IPS-15b (cell line): ENCODE data around the gene ZNF610.
"Not testable (repeated sequence)": the region's sequence is repeated elsewhere in the genome, so short reads cannot be mapped to it uniquely, and the experiment has no call there.

Source experiments
- H3K27me3 ChIP-seq: one replicate; pipeline ENCODE4 v1.6.1; 2013; ENCODE audit warnings: low read length; ENCODE audit not compliant: control insufficient read depth, insufficient read depth
- H3K36me3 ChIP-seq: one replicate; pipeline ENCODE4 v1.6.1; 2013; ENCODE audit warnings: low read length; ENCODE audit not compliant: control insufficient read depth, insufficient read depth
- H3K4me1 ChIP-seq: one replicate; pipeline ENCODE4 v1.6.1; 2013; ENCODE audit warnings: mild to moderate bottlenecking, low read length; ENCODE audit not compliant: control insufficient read depth, insufficient read depth
- H3K4me3 ChIP-seq: one replicate; pipeline ENCODE4 v1.5.1; 2013; ENCODE audit warnings: low read depth, low read length
- H3K9ac ChIP-seq: one replicate; pipeline ENCODE4 v1.6.1; 2013; ENCODE audit warnings: low read depth, mild to moderate bottlenecking, low read length
- H3K9me3 ChIP-seq: one replicate; pipeline ENCODE4 v1.6.1; 2013; ENCODE audit warnings: mild to moderate bottlenecking, low read length; ENCODE audit not compliant: control insufficient read depth, insufficient read depth

Gene ZNF610

GRCh38 chr19:52336791-52337381 lies 843 bp downstream of the ZNF610 start:
- no peaks in the 10 kb centered on the region for H3K9me3 ChIP-seq
- peak overlapping the region; percentile 89 for H3K9ac ChIP-seq
- H3K4me1 ChIP-seq = no peaks in the 10 kb centered on the region
- peak overlapping the region; percentile 91 for H3K4me3 ChIP-seq
- no peaks in the 10 kb centered on the region for H3K27me3 ChIP-seq
- H3K36me3 ChIP-seq = no peaks in the 10 kb centered on the region

- H3K27me3 ChIP-seq, H3K9ac ChIP-seq, H3K4me1 ChIP-seq, H3K36me3 ChIP-seq, H3K4me3 ChIP-seq, H3K9me3 ChIP-seq: not testable (repeated sequence)
These were observed 3.0 kb downstream of the ZNF610 start for GRCh38 chr19:52339022-52339421.

- H3K9ac ChIP-seq = no peak overlapping the region
- H3K4me1 ChIP-seq = no peaks in the 10 kb centered on the region
- H3K4me3 ChIP-seq = no peak overlapping the region
- peaks cover 8% of the 10 kb centered on the region for H3K36me3 ChIP-seq
- no peaks in the 10 kb centered on the region for H3K9me3 ChIP-seq
- no peaks in the 10 kb centered on the region for H3K27me3 ChIP-seq
These were observed 7.5 kb downstream of the ZNF610 start for GRCh38 chr19:52343548-52343947.

DNA sequence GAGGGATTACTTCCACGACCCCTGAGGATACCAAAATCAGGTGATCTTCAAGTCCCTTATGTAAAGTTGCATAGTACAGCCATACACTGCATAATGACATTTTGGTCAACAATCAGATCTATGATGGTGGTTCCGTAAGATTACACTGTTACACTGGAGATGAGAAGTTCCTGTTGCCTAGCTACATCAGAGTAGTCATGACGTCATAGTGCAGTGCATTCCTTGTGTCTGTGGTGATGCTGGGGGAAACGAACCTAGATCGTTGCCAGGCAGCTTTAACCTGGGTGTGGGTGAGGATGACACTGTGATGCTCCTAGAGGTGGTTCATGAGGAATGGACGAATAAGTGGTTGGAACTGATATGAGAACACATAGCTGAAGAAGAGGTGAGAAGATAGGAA lies 9.1 kb downstream of the ZNF610 start:
- H3K36me3 ChIP-seq = peaks cover 8% of the 10 kb centered on the region
- no peaks in the 10 kb centered on the region for H3K4me1 ChIP-seq
- H3K9ac ChIP-seq = no peak overlapping the region
- H3K4me3 ChIP-seq = no peak overlapping the region
- no peaks in the 10 kb centered on the region for H3K27me3 ChIP-seq
- no peaks in the 10 kb centered on the region for H3K9me3 ChIP-seq

GRCh38 chr19:52351512-52351911 lies 15.5 kb downstream of the ZNF610 start:
- Histone ChIP-seq H3K27me3 (no peaks in the 10 kb centered on the region), H3K4me3 (no peak overlapping the region), H3K4me1 (no peaks in the 10 kb centered on the region), H3K9ac (no peak overlapping the region), H3K9me3 (no peaks in the 10 kb centered on the region), H3K36me3 (peaks cover 8% of the 10 kb centered on the region)

DNA sequence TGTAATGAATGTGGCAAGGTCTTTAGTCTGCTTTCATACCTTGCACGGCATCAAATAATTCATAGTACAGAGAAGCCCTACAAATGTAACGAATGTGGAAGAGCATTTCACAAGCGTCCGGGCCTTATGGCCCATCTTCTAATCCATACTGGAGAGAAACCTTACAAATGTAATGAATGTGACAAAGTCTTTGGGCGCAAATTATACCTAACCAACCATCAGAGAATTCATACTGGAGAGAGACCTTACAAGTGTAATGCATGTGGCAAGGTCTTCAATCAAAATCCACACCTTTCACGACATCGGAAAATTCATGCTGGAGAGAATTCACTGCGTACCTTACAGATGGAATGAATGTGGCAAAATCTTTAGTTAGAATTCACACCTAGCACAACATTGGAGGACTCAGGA lies 30.4 kb downstream of the ZNF610 start:
- H3K36me3 ChIP-seq = peaks cover 5% of the 10 kb centered on the region
- peaks cover 2% of the 10 kb centered on the region for H3K4me1 ChIP-seq
- peaks cover 5% of the 10 kb centered on the region for H3K9me3 ChIP-seq
- no peaks in the 10 kb centered on the region for H3K27me3 ChIP-seq
- H3K4me3 ChIP-seq = no peak overlapping the region
- no peak overlapping the region for H3K9ac ChIP-seq

DNA sequence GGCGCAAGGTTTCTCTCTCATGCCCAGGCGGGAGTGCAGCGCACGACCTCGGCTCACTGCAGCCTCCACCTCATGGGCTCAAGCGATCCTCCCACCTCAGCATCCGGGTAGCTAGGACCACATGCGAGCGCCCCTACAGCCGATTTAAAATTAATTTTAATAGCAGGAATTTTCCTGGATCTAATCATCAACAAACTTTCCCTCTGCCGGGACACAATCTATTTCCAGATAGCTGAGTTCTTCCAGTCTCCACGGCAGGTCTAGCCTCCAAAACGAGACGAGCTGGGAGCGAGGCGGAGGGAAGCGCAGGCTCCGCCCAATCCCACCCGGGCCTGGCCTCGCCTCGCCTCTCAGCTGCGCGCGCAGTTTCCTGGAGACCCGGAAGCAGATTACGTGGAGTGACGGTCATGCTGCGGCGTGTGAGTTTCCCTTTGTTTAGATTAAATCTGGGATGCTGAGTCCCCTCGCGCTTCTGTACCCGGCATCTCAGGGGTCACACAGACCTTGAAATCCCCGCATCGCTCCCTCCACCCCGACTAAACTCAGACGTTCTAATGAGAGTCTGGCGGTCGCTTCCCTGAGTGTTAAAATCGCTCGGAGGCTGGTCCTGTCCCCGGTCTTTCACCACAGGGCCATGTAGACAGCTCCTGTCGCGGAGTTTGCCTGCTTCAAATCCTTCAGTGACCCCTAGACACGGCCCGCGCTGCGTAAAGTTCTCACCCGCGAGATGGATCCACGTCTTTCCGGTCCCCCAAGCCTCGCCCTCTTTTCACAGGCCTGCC lies 33.7 kb downstream of the ZNF610 start, which contains the start of gene ZNF880:
Gene ZNF880, plus strand, starts transcription at position 365 of the 782 bp plus-strand sequence. Its CDS starts 43 bp downstream, at position 408.
- Histone ChIP-seq H3K9me3 (peaks cover 5% of the 10 kb centered on the region), H3K4me3 (peak within 1 kb of the TSS; percentile 95), H3K4me1 (peaks cover 2% of the 10 kb centered on the region), H3K36me3 (peaks cover 7% of the 10 kb centered on the region), H3K27me3 (no peaks in the 10 kb centered on the region), H3K9ac (peak within 1 kb of the TSS; percentile 97)

DNA sequence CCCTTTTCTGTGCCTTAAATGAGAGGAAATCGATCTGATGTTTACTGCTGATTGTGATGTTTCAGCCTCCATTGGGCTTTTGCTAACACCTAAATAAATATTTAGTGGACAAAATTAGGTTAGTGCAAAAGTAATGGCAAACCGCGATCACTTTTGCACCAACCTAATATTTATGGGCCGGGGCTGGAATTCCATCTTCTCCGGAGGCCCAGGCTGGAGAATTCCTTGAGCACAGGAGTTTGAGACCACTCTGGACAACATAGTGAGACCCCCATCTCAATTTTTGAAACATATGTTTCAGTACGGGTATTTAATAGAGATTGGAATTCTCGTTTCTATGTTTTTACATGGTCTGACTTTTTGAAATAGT lies 34.3 kb downstream of the ZNF610 start:
- H3K36me3 ChIP-seq = peaks cover 6% of the 10 kb centered on the region
- peak overlapping the region; percentile 97 for H3K9ac ChIP-seq
- H3K4me3 ChIP-seq = peak overlapping the region; percentile 95
- H3K27me3 ChIP-seq = no peaks in the 10 kb centered on the region
- peaks cover 5% of the 10 kb centered on the region for H3K9me3 ChIP-seq
- H3K4me1 ChIP-seq = peaks cover 2% of the 10 kb centered on the region

DNA sequence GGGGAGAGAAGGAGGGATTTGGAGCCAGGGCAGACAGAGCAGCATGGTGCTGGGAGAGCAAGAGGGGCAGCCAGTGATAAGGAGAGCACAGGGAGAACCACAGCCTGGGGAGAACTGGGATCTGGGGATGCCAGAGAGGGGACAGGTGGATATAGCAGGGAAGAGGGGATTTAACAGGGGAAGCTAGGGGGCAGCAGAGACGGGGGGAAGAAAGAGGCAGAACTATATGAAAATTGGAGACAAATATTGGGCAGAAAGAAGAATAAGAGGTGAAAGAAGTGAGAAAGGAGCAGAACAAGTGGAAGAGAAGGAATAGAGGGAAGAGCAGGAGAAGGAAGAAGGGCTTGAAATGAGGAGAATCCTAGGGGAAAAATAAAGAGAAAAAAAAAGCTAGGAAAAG lies 55.1 kb downstream of the ZNF610 start:
- no peaks in the 10 kb centered on the region for H3K27me3 ChIP-seq
- H3K4me3 ChIP-seq = no peak overlapping the region
- H3K9me3 ChIP-seq = no peaks in the 10 kb centered on the region

GRCh38 chr19:52397310-52398080 lies 61.5 kb downstream of the ZNF610 start, which contains the start of gene ZNF528:
TSS of gene ZNF528 (plus strand) at chr19:52397849. CDS start at chr19:52402014, 4,165 bp downstream.
- Histone ChIP-seq H3K9ac (peak within 1 kb of the TSS; percentile 63), H3K4me1 (no peaks in the 10 kb centered on the region), H3K27me3 (no peaks in the 10 kb centered on the region), H3K9me3 (peaks cover 2% of the 10 kb centered on the region), H3K4me3 (peak within 1 kb of the TSS; percentile 64), H3K36me3 (no peaks in the 10 kb centered on the region)

More for the DNA sequence above, 55.1 kb downstream of the ZNF610 start:
- no peak overlapping the region for H3K9ac ChIP-seq
- no peaks in the 10 kb centered on the region for H3K4me1 ChIP-seq
- peaks cover 3% of the 10 kb centered on the region for H3K36me3 ChIP-seq

GRCh38 chr19:52398081-52398441 lies 62.0 kb downstream of the ZNF610 start:
- no peaks in the 10 kb centered on the region for H3K27me3 ChIP-seq
- H3K36me3 ChIP-seq = no peaks in the 10 kb centered on the region
- peak overlapping the region; percentile 63 for H3K9ac ChIP-seq

More at GRCh38 chr19:52398081-52398441, 62.0 kb downstream of the ZNF610 start:
- Histone ChIP-seq H3K4me3 (peak overlapping the region; percentile 64), H3K4me1 (no peaks in the 10 kb centered on the region), H3K9me3 (peaks cover 2% of the 10 kb centered on the region)
